K562 (cell line): ENCODE data around the gene HAUS5. TPM values are rescaled to one million over a fixed set of nuclear protein-coding genes. Genes with fewer than 3 reads are reported as not detected.
A peak's percentile ranks its signal among the peaks of the same experiment; 100 is the strongest.

ENCODE experiments used
- CCNT2 ChIP-seq: IDR thresholded peaks from 2 replicates; pipeline ENCODE4 v1.6.1; 2011; ENCODE audit warnings: borderline replicate concordance, low read depth, mild to moderate bottlenecking, moderate library complexity, mixed read lengths, low read length; ENCODE audit not compliant: insufficient read length; ENCODE audit errors: extremely low read depth
- CEBPB ChIP-seq: fragments of 450-650 bp; IDR thresholded peaks from 2 replicates; pipeline ENCODE4 v1.6.1; 2016; ENCODE audit warnings: missing genetic modification characterization, missing compliant biosample characterization
- E2F5 ChIP-seq: sonication (generic); formaldehyde crosslinking; IDR thresholded peaks from 2 replicates; pipeline ENCODE4 v1.8.0; 2022; ENCODE audit warnings: mild to moderate bottlenecking, missing genetic modification reagents
- GTF2E2 ChIP-seq: fragments of 200-800 bp; sonication (Bioruptor generic); IDR thresholded peaks from 2 replicates; pipeline ENCODE4 v1.6.1; 2016; ENCODE audit warnings: missing genetic modification characterization, missing compliant biosample characterization
- GTF3C2 ChIP-seq: IDR thresholded peaks from 3 replicates; pipeline ENCODE4 v1.6.1; 2011; ENCODE audit warnings: borderline replicate concordance, mild to moderate bottlenecking, moderate library complexity; ENCODE audit not compliant: insufficient read length; ENCODE audit errors: extremely low read depth
- MEF2A ChIP-seq: IDR thresholded peaks from 2 replicates; pipeline ENCODE4 v1.6.1; 2011; ENCODE audit warnings: low read depth, mild to moderate bottlenecking, low read length, moderate library complexity; ENCODE audit not compliant: control insufficient read depth
- MYNN ChIP-seq, 2 experiments: sonication (generic); formaldehyde crosslinking in 1 of 2; IDR thresholded peaks; 2 replicates each; pipeline versions ENCODE4 v1.5.0 to v1.6.1; 2016 to 2020; ENCODE audit warnings: antibody characterized with exemption in 1 of 2, missing genetic modification reagents in 1 of 2
- NBN ChIP-seq: fragments of 450-650 bp; IDR thresholded peaks from 2 replicates; pipeline ENCODE4 v1.6.1; 2016; ENCODE audit warnings: low read depth, mild to moderate bottlenecking
- RCOR1 ChIP-seq, 2 experiments: IDR thresholded peaks; 2 replicates each; pipeline ENCODE4 v1.6.1; 2012; ENCODE audit warnings: low read depth in 2 of 2, low read length in 2 of 2, borderline replicate concordance in 1 of 2, improper control_type of control experiment in 1 of 2
- polyA plus RNA-seq, 8 experiments: library from polyadenylated mRNA; depleted of rRNA in 4 of 8; stranded (reverse) in 5 of 8; unstranded in 3 of 8; fragments of >200 nt; fragmentation: Nextera tagmentation in 2 of 8; fragmentation: Illumina TruSeq in 1 of 8; extraction: Ambion mirVana in 2 of 8; extraction: Trizol in 1 of 8; gene quantifications; 2 replicates each; pipeline versions ENCODE4 v1.2.1 to v1.2.3, GENCODE V29; 2011 to 2014; ENCODE audit warnings: inconsistent platforms in 1 of 8, missing spikeins in 1 of 8
- total RNA-seq, 7 experiments: library from RNA; depleted of rRNA in 6 of 7; stranded (reverse); fragments of >200 nt in 6 of 7; fragmentation: Illumina TruSeq in 2 of 7; extraction: Trizol in 2 of 7; gene quantifications; 2 replicates each; pipeline versions ENCODE4 v1.2.1 to v1.2.3, GENCODE V29; 2011 to 2021; ENCODE audit warnings: low replicate concordance in 1 of 7
- TF ChIP-seq, protein P1 (sequence below): fragments of 450-650 bp; IDR thresholded peaks from 2 replicates; pipeline ENCODE4 v1.6.1; 2016; ENCODE audit warnings: mild to moderate bottlenecking, moderate library complexity

Gene HAUS5
- total and polyA plus RNA-seq, 9 of the 15 experiments (the other 6 are each of a cell fraction or from before 2014, with no cell fraction given): 3.5 to 41.3 (median 14.2) TPM

- TF ChIP-seq GTF3C2 (no peak), MYNN (IDR thresholded peaks at IDR 0.05) (no peak), MYNN (CRISPR knock-in tag; IDR thresholded peaks at IDR 0.05) (no peak), RCOR1 (IDR thresholded peaks at IDR 0.05; ENCODE audit: borderline replicate concordance in 1 of 2, low read depth in 2 of 2, low read length in 2 of 2) (peak in 1 of 2 experiments; percentile 50; a peak in 1 of 4 replicates), CEBPB (tag) (peak; percentile 43; the same call in 1 of the 2 replicates), E2F5 (no peak), MEF2A (no peak), CCNT2 (no peak), NBN (peak; percentile 100), GTF2E2 (tag) (0 out of 2 replicates have a peak, but pooled peaks have one; percentile 26)
- TF ChIP-seq, protein P1, sequence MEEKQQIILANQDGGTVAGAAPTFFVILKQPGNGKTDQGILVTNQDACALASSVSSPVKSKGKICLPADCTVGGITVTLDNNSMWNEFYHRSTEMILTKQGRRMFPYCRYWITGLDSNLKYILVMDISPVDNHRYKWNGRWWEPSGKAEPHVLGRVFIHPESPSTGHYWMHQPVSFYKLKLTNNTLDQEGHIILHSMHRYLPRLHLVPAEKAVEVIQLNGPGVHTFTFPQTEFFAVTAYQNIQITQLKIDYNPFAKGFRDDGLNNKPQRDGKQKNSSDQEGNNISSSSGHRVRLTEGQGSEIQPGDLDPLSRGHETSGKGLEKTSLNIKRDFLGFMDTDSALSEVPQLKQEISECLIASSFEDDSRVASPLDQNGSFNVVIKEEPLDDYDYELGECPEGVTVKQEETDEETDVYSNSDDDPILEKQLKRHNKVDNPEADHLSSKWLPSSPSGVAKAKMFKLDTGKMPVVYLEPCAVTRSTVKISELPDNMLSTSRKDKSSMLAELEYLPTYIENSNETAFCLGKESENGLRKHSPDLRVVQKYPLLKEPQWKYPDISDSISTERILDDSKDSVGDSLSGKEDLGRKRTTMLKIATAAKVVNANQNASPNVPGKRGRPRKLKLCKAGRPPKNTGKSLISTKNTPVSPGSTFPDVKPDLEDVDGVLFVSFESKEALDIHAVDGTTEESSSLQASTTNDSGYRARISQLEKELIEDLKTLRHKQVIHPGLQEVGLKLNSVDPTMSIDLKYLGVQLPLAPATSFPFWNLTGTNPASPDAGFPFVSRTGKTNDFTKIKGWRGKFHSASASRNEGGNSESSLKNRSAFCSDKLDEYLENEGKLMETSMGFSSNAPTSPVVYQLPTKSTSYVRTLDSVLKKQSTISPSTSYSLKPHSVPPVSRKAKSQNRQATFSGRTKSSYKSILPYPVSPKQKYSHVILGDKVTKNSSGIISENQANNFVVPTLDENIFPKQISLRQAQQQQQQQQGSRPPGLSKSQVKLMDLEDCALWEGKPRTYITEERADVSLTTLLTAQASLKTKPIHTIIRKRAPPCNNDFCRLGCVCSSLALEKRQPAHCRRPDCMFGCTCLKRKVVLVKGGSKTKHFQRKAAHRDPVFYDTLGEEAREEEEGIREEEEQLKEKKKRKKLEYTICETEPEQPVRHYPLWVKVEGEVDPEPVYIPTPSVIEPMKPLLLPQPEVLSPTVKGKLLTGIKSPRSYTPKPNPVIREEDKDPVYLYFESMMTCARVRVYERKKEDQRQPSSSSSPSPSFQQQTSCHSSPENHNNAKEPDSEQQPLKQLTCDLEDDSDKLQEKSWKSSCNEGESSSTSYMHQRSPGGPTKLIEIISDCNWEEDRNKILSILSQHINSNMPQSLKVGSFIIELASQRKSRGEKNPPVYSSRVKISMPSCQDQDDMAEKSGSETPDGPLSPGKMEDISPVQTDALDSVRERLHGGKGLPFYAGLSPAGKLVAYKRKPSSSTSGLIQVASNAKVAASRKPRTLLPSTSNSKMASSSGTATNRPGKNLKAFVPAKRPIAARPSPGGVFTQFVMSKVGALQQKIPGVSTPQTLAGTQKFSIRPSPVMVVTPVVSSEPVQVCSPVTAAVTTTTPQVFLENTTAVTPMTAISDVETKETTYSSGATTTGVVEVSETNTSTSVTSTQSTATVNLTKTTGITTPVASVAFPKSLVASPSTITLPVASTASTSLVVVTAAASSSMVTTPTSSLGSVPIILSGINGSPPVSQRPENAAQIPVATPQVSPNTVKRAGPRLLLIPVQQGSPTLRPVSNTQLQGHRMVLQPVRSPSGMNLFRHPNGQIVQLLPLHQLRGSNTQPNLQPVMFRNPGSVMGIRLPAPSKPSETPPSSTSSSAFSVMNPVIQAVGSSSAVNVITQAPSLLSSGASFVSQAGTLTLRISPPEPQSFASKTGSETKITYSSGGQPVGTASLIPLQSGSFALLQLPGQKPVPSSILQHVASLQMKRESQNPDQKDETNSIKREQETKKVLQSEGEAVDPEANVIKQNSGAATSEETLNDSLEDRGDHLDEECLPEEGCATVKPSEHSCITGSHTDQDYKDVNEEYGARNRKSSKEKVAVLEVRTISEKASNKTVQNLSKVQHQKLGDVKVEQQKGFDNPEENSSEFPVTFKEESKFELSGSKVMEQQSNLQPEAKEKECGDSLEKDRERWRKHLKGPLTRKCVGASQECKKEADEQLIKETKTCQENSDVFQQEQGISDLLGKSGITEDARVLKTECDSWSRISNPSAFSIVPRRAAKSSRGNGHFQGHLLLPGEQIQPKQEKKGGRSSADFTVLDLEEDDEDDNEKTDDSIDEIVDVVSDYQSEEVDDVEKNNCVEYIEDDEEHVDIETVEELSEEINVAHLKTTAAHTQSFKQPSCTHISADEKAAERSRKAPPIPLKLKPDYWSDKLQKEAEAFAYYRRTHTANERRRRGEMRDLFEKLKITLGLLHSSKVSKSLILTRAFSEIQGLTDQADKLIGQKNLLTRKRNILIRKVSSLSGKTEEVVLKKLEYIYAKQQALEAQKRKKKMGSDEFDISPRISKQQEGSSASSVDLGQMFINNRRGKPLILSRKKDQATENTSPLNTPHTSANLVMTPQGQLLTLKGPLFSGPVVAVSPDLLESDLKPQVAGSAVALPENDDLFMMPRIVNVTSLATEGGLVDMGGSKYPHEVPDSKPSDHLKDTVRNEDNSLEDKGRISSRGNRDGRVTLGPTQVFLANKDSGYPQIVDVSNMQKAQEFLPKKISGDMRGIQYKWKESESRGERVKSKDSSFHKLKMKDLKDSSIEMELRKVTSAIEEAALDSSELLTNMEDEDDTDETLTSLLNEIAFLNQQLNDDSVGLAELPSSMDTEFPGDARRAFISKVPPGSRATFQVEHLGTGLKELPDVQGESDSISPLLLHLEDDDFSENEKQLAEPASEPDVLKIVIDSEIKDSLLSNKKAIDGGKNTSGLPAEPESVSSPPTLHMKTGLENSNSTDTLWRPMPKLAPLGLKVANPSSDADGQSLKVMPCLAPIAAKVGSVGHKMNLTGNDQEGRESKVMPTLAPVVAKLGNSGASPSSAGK: no peak; the same call in 1 of the 2 replicates
Measured at GRCh38 chr19:35628565-35629331, 16.2 kb downstream of the HAUS5 start, which contains the start of gene RBM42 (continued).
